Measurements from ENCODE around the gene LUC7L3. TPM values are rescaled to one million over a fixed set of nuclear protein-coding genes. Genes with fewer than 3 reads are reported as not detected.

Gene LUC7L3
- total RNA-seq, 1 experiment from 2014 or later = 184 TPM

- ChIA-PET RAD21 (ENCODE audit: low non-redundant PET in 1 of 2, low total read pairs in 2 of 2, uncharacterized antibody in 2 of 2, unreplicated experiment in 2 of 2) (no interaction called here), CTCF (interaction anchor here (0.8 to 8.3 kb wide), 3 partner anchors 15 to 64 kb away, joined by 3 to 107 read pairs (median 3); no protein-coding TSS in a partner anchor), POLR2A (interaction anchor here (0.9 to 2.4 kb wide), 2 partner anchors 11 to 52 kb away, joined by 3 to 5 read pairs; no protein-coding TSS in a partner anchor)
- ATAC-seq (no peak), DNase-seq (ENCODE audit: low read depth, low spot score) (no peak)
- no peaks in the 10 kb centered on the region for H3K27me3 ChIP-seq (ENCODE audit: insufficient read depth, low read length)
- H3K4me3 ChIP-seq (replicated peaks in 1 of 2; ENCODE audit: low read depth in 1 of 2, low read length in 2 of 2) = no peak overlapping the region
- TF ChIP-seq FOSL1 (IDR thresholded peaks at IDR 0.05; ENCODE audit: low read depth) (no peak), SP1 (IDR thresholded peaks at IDR 0.05; ENCODE audit: low read depth) (no peak), EZH2phosphoT487 (IDR thresholded peaks at IDR 0.05; ENCODE audit: borderline replicate concordance) (no peak), YY1 (IDR thresholded peaks at IDR 0.05; ENCODE audit: extremely low read depth, insufficient replicate concordance, low read depth, low read length) (no peak), SRF (IDR thresholded peaks at IDR 0.05; ENCODE audit: low read depth) (no peak), EZH2 (IDR thresholded peaks at IDR 0.05) (no peak), CEBPB (IDR thresholded peaks at IDR 0.05; ENCODE audit: low read depth) (no peak), CTCF (IDR thresholded peaks at IDR 0.05 in 2 of 3, conservative IDR thresholded peaks at IDR 0.05 in 1 of 3; ENCODE audit: borderline replicate concordance in 1 of 3, insufficient read depth in 1 of 3, low read depth in 2 of 3, low read length in 2 of 3) (no peak)
- TF ChIP-seq, protein P1, sequence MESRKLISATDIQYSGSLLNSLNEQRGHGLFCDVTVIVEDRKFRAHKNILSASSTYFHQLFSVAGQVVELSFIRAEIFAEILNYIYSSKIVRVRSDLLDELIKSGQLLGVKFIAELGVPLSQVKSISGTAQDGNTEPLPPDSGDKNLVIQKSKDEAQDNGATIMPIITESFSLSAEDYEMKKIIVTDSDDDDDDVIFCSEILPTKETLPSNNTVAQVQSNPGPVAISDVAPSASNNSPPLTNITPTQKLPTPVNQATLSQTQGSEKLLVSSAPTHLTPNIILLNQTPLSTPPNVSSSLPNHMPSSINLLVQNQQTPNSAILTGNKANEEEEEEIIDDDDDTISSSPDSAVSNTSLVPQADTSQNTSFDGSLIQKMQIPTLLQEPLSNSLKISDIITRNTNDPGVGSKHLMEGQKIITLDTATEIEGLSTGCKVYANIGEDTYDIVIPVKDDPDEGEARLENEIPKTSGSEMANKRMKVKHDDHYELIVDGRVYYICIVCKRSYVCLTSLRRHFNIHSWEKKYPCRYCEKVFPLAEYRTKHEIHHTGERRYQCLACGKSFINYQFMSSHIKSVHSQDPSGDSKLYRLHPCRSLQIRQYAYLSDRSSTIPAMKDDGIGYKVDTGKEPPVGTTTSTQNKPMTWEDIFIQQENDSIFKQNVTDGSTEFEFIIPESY (IDR thresholded peaks at IDR 0.05; ENCODE audit: extremely low read depth, insufficient replicate concordance, low read length) = no peak
- TF ChIP-seq, protein P2, sequence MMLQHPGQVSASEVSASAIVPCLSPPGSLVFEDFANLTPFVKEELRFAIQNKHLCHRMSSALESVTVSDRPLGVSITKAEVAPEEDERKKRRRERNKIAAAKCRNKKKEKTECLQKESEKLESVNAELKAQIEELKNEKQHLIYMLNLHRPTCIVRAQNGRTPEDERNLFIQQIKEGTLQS (IDR thresholded peaks at IDR 0.05) = no peak
- H3K9me3 ChIP-seq (ENCODE audit: control insufficient read depth in 1 of 2, insufficient read depth in 1 of 2, low read depth in 1 of 2, low read length in 2 of 2) = no peaks in the 10 kb centered on the region
- peaks cover 20 to 35% of the 10 kb centered on the region in 2 experiments for H3K36me3 ChIP-seq (ENCODE audit: control insufficient read depth in 1 of 2, insufficient read depth in 2 of 2, low read length in 2 of 2)
- H3K27ac ChIP-seq (ENCODE audit: low read depth, low read length) = peak overlapping the region; percentile 56
- no TSS peak for BruUV-seq (replicated peaks)
- peaks cover 9% of the 10 kb centered on the region; the same call in 1 of the 2 replicates for H3K79me2 ChIP-seq (ENCODE audit: insufficient read depth, low read length)
- no peaks in the 10 kb centered on the region for H3K9me2 ChIP-seq (ENCODE audit: insufficient read depth)
- intact Hi-C loops (cut with micrococcal nuclease) = no loop called here
- no peaks in the 10 kb centered on the region for H4K20me1 ChIP-seq (ENCODE audit: insufficient read depth)
- H3K4me2 ChIP-seq (ENCODE audit: low read length) = peak overlapping the region; percentile 54
- peaks cover 73 to 89% of the 10 kb centered on the region in 2 experiments for H3K4me1 ChIP-seq (ENCODE audit: control insufficient read depth in 1 of 2, insufficient read depth in 2 of 2, low read length in 2 of 2)
- peak overlapping the region; percentile 43 for H3K9ac ChIP-seq (ENCODE audit: low read length)
- no peak overlapping the region for H2AFZ ChIP-seq (ENCODE audit: low read depth, low read length, poor library complexity, severe bottlenecking)
These were observed 29.2 kb upstream of the LUC7L3 start for GRCh38 chr17:50689956-50690886.
